NCI-H1694 treated with DMSO at 0.1 percent for 48 hours (cell line): ENCODE results near the gene TEAD2.

Source experiments
- DNase-seq: peaks from one replicate; lab custom pipeline; 2025; lab: John Stamatoyannopoulos, UW

TEAD2 gene

DNA sequence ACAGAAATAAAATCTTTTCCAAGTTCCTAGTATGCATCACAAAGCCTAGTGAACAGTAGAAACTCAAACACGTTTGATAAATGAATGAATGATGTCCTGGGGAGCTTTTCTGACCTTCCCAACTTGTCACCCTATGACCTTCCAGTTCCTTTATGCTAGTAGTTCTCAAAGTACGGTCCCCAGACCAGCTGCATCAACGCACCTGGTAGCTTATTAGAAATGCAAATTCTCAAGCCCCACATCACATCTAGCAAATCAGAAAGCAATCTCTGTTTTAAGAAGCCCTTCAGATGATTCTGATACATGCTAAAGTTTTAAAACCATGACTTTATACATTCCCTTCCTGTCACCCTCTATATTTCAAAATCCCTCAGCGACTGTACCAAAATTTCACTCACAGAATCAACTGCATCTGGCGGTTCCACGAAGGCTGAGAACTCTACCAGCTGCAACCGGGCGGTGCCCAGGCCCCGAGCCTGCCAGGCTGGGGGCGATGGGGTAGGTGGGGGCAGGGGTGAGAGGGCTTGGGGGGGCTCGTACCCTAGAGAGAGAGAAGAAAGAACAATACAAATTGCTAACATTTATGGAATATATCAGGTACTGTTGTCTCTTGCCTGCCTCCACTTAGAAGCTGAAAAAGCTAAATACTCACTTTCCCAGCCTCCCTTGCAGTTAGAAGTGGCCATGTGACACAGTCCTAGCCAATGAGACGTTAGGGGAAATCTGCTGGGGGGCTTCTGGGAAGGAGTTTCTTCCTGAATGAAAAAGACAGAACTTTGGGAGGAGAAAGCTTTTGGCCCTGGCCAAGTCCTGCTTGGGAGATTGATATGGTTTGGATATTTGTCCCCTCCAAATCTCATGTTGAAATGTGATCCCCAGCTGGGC is 13.7 kb downstream of the TEAD2 start:
- DNase-seq: no peak

GRCh38 chr19:49347835-49348234 is 14.4 kb downstream of the TEAD2 start:
- DNase-seq: no peak

- DNase-seq: no peak
Observed at GRCh38 chr19:49347191-49347590, 15.0 kb downstream of the TEAD2 start.

GRCh38 chr19:49344505-49345423 is 17.5 kb downstream of the TEAD2 start:
- DNase-seq: no peak

DNA sequence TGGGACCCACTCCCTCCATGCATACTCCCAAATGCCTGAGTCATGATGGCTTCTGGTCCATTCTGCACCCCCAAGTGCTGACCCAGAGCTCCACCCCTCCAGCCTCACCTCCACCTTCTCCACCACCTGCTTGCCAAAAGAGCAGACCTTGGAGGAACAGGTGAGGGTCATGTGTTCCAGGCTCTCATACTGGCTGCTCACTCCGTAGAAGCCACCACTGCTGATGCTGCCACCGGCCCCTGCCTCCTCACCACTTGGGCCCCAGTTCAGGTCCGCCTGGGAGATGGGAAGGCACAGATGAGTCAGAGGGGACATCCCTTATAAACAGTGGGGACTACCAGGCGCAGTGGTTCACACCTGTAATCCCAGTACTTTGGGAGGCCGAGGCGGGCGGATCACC is 19.1 kb downstream of the TEAD2 start:
- no peak for DNase-seq

DNA sequence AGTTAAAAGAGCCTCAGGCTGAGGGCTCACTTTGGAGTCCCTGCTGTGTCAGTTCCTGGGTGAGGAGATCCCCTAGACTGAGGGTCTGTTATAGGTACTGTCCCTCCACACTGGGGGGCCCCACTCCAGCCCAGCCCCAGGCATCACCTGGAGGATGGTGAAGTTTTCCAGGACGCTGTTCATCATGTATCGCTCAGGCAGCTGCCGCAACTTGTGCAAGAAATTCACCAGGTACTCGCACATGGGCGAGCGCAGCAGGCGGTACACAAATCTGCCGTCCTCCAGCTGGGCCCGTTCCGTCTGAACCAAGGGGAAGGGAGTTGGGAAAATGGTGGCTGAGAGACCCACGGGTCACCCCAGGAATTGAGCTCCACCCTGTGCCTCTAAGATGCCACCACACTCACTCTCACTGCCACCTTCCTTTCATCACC is 19.9 kb downstream of the TEAD2 start:
- no peak for DNase-seq

DNA sequence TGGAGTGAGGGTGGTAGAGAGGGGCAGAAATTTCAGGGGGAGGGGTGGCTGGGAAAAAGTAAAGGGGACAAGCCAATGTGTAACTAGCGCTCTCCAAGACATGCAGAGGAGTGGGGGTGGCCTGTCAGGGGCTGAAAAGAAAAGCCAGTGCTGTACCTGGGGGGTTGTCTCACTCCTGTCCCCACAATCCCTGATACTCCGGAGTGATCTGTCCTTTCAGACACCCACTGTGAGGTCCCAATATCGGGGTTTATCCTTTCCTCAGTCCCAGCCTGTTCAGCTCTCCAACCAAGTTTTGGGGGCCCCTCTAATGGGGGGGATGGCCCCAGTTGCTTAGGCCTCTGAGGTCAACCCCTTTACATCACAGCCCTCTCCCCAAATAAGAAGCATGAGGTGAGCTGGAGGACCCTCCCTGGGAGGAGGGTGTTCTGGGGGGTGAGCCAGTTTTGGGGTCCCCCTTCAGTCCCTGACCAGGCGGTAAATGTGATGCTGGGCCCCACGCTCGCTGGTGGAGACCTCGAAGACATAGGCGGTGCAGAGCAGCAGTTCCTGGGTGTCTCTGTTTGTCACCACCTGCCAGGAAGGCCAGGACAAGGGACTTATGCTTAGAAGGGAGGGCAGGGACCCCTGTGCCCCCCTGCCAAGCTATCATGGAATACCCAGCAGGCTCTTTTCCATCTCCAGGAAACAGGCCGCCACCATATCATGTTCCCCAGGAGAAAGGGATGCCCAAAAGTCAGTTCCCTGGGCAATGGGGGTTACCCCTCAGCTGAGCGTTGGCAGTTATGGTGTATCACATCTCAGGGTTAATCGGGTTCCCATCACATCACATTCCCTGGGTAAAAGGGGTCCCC is 21.1 kb downstream of the TEAD2 start:
- no peak for DNase-seq

DNA sequence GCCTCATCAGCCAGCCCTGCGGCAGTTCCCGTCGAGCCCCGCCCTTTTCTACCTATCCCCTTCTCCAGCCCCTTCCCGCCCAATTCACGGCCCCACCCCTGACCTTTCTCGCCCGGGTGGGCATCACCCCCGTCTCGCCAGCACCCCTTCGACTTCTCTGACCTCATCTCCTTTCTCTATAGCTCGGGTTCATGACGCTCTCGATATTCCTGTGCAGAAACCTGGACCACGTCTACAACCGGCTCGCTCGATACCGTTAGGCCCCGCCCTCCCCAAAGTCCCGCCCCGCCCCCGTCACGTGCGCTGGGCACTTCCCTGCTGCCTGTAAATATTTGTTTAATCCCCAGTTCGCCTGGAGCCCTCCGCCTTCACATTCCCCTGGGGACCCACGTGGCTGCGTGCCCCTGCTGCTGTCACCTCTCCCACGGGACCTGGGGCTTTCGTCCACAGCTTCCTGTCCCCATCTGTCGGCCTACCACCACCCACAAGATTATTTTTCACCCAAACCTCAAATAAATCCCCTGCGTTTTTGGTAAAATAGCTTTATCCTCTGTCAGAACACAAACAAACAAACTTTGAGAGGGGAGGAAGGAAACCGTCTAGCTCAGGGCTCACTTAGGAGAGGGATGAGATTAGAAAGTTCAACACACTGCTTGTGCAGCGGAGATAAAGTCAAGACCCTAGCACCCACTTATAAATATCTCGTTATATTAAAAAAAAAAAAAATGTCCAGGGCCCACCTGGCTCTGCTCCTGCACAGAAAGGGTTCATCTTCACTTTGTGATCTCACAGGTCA is 21.9 kb downstream of the TEAD2 start:
- DNase-seq: peak; percentile 57

DNA sequence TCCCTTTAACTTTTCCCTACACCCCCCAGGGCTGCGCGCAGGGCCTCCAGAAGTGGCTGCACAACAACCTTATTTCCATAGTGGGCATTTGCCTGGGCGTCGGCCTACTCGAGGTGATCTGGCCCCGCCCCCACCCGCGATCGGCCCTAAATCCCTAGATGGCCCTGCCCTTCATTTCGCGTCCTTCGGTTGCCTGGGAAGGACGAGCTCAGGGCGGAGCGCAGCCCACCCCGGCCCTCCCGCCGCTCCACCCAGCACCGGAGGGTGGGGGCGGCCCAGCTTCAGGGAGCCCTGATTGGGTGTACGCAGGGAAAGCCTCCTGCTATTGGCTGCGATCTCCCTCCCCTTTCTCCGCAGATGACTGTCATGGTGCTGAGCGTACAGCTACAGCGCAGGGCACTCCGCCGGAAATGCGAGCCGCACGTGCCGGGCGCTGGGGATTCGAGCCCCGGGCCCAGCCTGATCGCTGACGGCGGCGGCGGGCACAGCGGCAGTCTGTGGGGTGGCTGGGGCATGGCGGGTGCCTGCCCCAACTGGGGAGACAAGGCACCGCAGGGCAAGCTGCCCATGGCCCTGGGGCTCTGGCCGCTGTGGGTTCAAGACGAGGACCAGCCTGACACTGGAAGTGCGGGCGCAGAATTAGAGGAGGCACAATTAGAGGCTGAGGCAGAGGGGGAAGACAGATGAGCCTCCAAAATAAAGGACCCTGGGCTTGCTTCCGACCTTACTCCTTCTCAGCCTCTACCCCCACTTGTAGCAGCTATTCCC is 22.7 kb downstream of the TEAD2 start:
- DNase-seq: no peak

DNA sequence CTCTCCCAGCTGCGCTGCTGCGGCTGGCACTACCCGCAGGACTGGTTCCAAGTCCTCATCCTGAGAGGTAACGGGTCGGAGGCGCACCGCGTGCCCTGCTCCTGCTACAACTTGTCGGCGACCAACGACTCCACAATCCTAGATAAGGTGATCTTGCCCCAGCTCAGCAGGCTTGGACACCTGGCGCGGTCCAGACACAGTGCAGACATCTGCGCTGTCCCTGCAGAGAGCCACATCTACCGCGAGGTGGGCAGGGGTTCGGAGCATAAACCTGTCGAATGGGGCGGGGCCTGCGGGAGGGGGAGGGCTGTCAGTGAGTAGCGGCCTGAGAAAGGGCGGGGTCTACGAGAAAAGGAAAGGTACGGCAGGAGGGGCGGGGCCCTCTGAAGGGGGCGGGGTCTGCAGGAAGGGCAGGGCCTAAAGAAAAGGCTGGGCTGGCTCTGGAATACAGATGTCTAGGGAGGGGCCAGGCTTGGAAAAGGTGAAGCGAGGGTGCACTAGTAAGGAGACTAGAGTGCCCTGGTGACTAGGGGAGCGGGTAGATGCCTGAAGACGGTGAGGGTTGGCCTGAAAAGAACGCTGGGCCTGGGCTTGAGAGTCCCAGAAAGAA is 23.4 kb downstream of the TEAD2 start:
- no peak for DNase-seq

GRCh38 chr19:49338023-49338677 is 24.1 kb downstream of the TEAD2 start:
- DNase-seq: no peak

DNA sequence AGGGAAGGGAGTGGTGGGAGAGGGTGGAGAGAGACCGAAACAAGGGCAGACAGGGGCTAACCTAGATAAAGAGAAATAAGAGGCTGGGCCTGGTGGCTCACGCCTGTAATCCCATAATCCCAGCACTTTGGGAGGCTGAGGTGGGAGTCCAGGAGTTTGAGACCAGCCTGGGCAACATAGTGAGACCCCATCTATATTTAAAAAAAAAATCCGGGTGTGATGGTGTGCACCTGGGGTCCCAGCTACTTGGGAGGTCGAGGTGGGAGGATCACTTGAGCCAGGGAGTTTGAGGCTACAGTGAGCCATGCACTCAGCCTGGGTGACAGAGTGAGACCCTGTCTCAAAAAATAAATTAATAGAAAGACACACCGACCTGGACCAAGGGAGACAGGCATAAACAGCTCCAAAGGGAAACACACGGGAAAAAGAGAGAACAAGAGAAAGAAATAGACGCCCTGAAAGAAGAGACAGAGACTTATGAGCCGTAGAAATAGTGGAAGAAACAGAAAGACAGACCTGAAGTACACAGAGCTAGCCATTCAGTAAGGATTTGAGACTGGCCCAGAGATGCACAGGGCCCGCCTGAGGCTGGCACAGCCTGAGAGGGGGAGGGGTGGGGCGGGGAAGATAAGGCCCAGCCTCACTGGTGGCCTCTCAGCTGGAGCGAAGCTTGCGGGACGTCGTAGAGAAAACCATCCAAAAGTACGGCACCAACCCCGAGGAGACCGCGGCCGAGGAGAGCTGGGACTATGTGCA is 24.8 kb downstream of the TEAD2 start:
- DNase-seq: no peak

DNA sequence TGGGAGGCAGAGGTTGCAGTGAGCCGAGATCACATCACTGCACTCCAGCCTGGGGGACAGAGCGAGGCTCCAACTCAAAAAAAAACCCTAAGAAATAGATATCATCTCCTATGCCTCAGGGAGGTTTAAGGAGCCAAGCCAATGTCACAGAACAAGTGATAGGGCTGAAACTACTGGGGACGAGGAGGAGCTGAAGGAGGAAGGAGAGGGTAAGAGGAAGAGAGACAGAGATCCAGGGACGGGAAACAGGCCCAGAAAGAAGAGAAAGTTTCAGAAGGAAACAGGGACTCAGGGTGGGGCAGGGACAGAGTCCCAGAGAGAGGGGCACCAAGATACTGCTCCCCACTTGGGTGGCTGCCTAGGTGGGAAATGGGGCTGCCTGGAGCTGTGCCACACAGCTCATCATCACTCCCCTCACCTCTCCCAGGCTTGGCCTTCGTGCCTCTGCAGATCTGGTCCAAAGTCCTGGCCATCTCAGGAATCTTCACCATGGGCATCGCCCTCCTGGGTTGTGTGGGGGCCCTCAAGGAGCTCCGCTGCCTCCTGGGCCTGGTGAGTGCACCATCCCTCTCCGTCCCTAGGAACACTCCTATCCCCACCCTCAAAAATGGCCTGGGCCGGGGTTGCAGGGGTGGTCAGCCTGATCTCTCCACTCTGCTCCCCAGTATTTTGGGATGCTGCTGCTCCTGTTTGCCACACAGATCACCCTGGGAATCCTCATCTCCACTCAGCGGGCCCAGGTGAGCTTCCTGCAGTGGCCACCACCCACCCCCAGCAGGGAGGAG is 25.5 kb downstream of the TEAD2 start:
- DNase-seq: no peak

GRCh38 chr19:49335784-49336481 is 26.3 kb downstream of the TEAD2 start:
- no peak for DNase-seq

DNA sequence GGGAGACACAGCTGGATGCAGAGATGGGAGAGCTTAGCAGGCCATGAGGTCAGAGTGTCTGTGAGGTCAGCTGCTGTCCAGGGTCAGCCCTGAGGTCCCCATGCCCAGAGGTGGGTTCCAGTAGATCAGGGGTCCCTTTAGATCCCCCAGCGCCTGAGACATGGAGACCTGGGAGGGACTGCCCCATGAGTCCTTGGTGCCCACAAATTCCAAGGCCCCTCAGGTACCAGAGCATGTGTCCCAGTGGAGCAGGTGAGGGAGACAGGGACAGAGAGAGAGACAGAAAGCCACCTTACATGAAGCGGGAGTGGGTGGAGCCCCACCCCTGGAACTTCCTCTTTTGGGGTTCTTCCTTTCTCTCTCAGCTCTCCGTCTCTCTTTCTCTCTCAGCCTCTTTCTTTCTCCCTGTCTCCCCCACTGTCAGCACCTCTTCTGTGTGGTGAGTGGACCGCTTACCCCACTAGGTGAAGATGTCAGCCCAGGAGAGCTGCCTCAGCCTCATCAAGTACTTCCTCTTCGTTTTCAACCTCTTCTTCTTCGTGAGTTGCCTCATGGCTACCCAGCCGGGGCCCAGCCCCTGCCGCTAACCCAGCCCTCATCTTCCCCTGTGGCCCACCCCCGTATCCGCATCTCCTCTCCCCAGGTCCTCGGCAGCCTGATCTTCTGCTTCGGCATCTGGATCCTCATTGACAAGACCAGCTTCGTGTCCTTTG is 27.0 kb downstream of the TEAD2 start, which contains the start of gene CD37:
CD37 (plus strand) TSS at position 336 of the 713 bp plus-strand sequence; CDS start at position 471, 135 bp downstream.
- no peak for DNase-seq

DNA sequence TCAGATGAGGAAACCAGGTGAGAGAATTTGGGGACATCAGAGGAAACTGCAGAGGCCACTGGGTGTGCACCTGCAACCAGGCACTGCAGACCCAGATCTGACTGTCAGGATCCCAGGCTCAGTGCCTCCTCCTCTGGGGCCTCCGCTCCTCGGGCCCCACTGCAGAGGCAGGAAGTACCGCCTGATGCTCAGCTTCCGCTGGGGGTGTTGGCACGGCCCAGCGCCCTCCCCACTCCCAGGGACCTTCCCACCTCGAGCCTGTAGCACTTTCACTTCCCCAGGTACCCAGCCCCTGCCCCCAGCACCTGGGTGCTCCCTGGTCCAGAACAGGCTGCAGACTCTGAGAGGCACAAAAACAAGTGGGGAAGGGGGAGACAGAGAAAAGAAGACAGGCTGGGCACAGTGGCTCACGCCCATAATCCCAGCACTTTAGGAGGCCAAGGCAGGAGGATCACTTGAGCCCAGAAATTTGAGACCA is 28.4 kb downstream of the TEAD2 start:
- no peak for DNase-seq
